B cell (primary cell): ENCODE measurements around the gene IRF2BP1. TPM values are rescaled to one million over a fixed set of nuclear protein-coding genes. Genes with fewer than 3 reads are reported as not detected.

Experiments
- ATAC-seq: fragments of 200-7000 bp; cut with Tn5 transposase; one replicate; pipeline ENCODE4 v1.10.0; 2021; ENCODE audit warnings: low read depth, mild to moderate bottlenecking, moderate number of reproducible peaks, moderate library complexity
- CTCF ChIA-PET: fragments of 350-600 bp; sonication (Branson Sonifier 250); formaldehyde crosslinking; loops from one replicate; lab custom pipeline; 2021; ENCODE audit warnings: antibody characterized with exemption, inconsistent platforms; lab: Charles Lee
- POLR2A ChIA-PET: fragments of 350-600 bp; sonication (Branson Sonifier 250); formaldehyde crosslinking; loops from one replicate; lab custom pipeline; 2021; ENCODE audit warnings: antibody characterized with exemption; lab: Charles Lee
- DNase-seq: peaks from one replicate; pipeline ENCODE4 v3.0.0; 2013
- H2AFZ ChIP-seq: 2 replicates; pipeline ENCODE4 v1.6.1; 2012; ENCODE audit warnings: mild to moderate bottlenecking, low read depth, low read length; ENCODE audit not compliant: insufficient read depth, poor library complexity, severe bottlenecking
- H3K27ac ChIP-seq, 2 donors: 1 replicate in 1 of 2; 2 replicates in 1 of 2; pipeline ENCODE4 v1.5.1; 2012 to 2013; ENCODE audit warnings: low read length in 2 of 2, mild to moderate bottlenecking in 2 of 2, moderate library complexity in 1 of 2
- H3K27me3 ChIP-seq, 4 experiments: fragments of 200-600 bp in 1 of 4; sonication (generic) in 1 of 4; replicated peaks in 1 of 4; 1 replicate in 2 of 4; 2 replicates in 2 of 4; pipeline versions ENCODE4 v1.6.1 to v1.7.0; 2013 to 2016; ENCODE audit warnings: low read length in 3 of 4, mild to moderate bottlenecking in 2 of 4, mixed read lengths in 1 of 4, moderate library complexity in 1 of 4; ENCODE audit not compliant: insufficient read depth in 4 of 4, control insufficient read depth in 3 of 4; ENCODE audit errors: control extremely low read depth in 1 of 4
- H3K36me3 ChIP-seq, 2 experiments: replicated peaks in 1 of 2; 1 replicate in 1 of 2; 2 replicates in 1 of 2; pipeline versions ENCODE4 v1.6.1 to v1.7.1; 2013; ENCODE audit warnings: low read length in 1 of 2; ENCODE audit not compliant: insufficient read depth in 2 of 2, control insufficient read depth in 1 of 2; ENCODE audit errors: control extremely low read depth in 1 of 2, extremely low read depth in 1 of 2
- H3K4me1 ChIP-seq, 2 donors: fragments of 200-600 bp in 1 of 2; sonication (generic) in 1 of 2; 1 replicate in 1 of 2; 2 replicates in 1 of 2; pipeline versions ENCODE4 v1.5.1 to v1.6.1; 2013 to 2017; ENCODE audit warnings: low read length in 2 of 2; ENCODE audit not compliant: control insufficient read depth in 2 of 2, insufficient read depth in 2 of 2
- H3K4me2 ChIP-seq: replicated peaks from 2 replicates; pipeline ENCODE3; 2012; ENCODE audit warnings: mild to moderate bottlenecking, low read depth, low read length; ENCODE audit not compliant: poor library complexity, severe bottlenecking
- H3K4me3 ChIP-seq, 5 experiments: fragments of 200-600 bp in 1 of 5; sonication (generic) in 1 of 5; 1 replicate in 3 of 5; 2 replicates in 2 of 5; pipeline versions ENCODE4 v1.5.1 to v1.7.0; 2011 to 2016; ENCODE audit warnings: low read length in 4 of 5, mild to moderate bottlenecking in 4 of 5, low read depth in 2 of 5, control low read depth in 1 of 5, moderate library complexity in 1 of 5; ENCODE audit not compliant: insufficient read depth in 1 of 5; ENCODE audit errors: control extremely low read depth in 1 of 5, extremely low read depth in 1 of 5
- H3K79me2 ChIP-seq: fragments of 200-600 bp; sonication (generic); one replicate; pipeline ENCODE4 v1.6.0; 2016; ENCODE audit warnings: low read length; ENCODE audit not compliant: control insufficient read depth, insufficient read depth
- H3K9ac ChIP-seq: fragments of 200-600 bp; sonication (generic); 2 replicates; pipeline ENCODE4 v1.6.1; 2017; ENCODE audit warnings: mild to moderate bottlenecking, low read length, moderate library complexity
- H3K9me3 ChIP-seq, 3 donors: one replicate each; pipeline versions ENCODE4 v1.6.1 to v1.7.1; 2013; ENCODE audit warnings: low read length in 2 of 3; ENCODE audit not compliant: control insufficient read depth in 2 of 3, insufficient read depth in 1 of 3; ENCODE audit errors: control extremely low read depth in 1 of 3
- H4K20me1 ChIP-seq: 2 replicates; pipeline ENCODE4 v1.6.0; 2012; ENCODE audit warnings: mild to moderate bottlenecking, low read length; ENCODE audit not compliant: insufficient read depth, control insufficient read depth, poor library complexity, severe bottlenecking
- H3K27ac Mint-ChIP-seq: one replicate; pipeline ENCODE4 v1.8.0; 2021; ENCODE audit warnings: mixed read lengths
- H3K27me3 Mint-ChIP-seq: one replicate; pipeline ENCODE4 v1.8.0; 2021; ENCODE audit warnings: mixed read lengths
- H3K4me1 Mint-ChIP-seq: one replicate; pipeline ENCODE4 v1.8.0; 2021; ENCODE audit warnings: mixed read lengths
- H3K4me3 Mint-ChIP-seq: one replicate; pipeline ENCODE4 v1.8.0; 2021; ENCODE audit warnings: mixed read lengths
- H3K9me3 Mint-ChIP-seq: one replicate; pipeline ENCODE4 v1.8.0; 2022; ENCODE audit warnings: mixed read lengths; ENCODE audit not compliant: insufficient read depth
- CTCF ChIP-seq: fragments of 200-600 bp; IDR thresholded peaks from one replicate; pipeline ENCODE4 v1.8.0; 2022; ENCODE audit warnings: antibody characterized with exemption, mild to moderate bottlenecking
- EZH2 ChIP-seq: IDR thresholded peaks from 2 replicates; pipeline ENCODE4 v1.6.1; 2012; ENCODE audit warnings: borderline replicate concordance, low read depth, mild to moderate bottlenecking, moderate library complexity, low read length; ENCODE audit not compliant: insufficient read depth, poor library complexity, severe bottlenecking
- WGBS: methylation state at CpG from one replicate; pipeline ENCODE4 v1.1.5; 2013; ENCODE audit warnings: missing lambda C conversion rate; ENCODE audit not compliant: insufficient coverage; 5-methylcytosine and 5-hydroxymethylcytosine counted together
- intact Hi-C: fragments of 100-400 bp; cut with micrococcal nuclease; formaldehyde crosslinking; loops from one replicate; pipeline ENCODE4 v1.10.0; 2022
- polyA plus RNA-seq: library from polyadenylated mRNA; depleted of rRNA; stranded (reverse); fragments of >200 nt; gene quantifications from 2 replicates; pipeline ENCODE4 v1.2.3, GENCODE V29; 2012
- total RNA-seq, 2 donors: library from RNA; stranded (reverse); fragments of 120-200 nt in 1 of 2; gene quantifications; 1 replicate in 1 of 2; 2 replicates in 1 of 2; pipeline versions ENCODE4 v1.2.3 to v1.2.4, GENCODE V29; 2013 to 2022

Gene IRF2BP1
- total and polyA plus RNA-seq, 2 donors (not counting 1 experiment from before 2014, with no cell fraction given): 14.9 to 33.9 TPM

GRCh38 chr19:45901432-45901911, 15.5 kb upstream of the IRF2BP1 start:
- H3K9me3 Mint-ChIP-seq: no peaks in the 10 kb centered on the region
- H3K27ac Mint-ChIP-seq: no peak overlapping the region

More at GRCh38 chr19:45901432-45901911, 15.5 kb upstream of the IRF2BP1 start:
- 23% methylated on average over 65 of the region's 69 CpGs for WGBS
- Histone ChIP-seq H3K4me1 (peaks cover 23 to 33% of the 10 kb centered on the region in 2 donors), H3K9ac (peak overlapping the region; percentile 73), H3K4me3 (peak overlapping the region in 3 of 5 experiments; percentile 74 to 88 (median 76)), H4K20me1 (no peaks in the 10 kb centered on the region), H2AFZ (peak overlapping the region; percentile 82), H3K9me3 (no peaks in the 10 kb centered on the region), H3K27me3 (no peaks in the 10 kb centered on the region), H3K4me2 (peak overlapping the region; percentile 89), H3K36me3 (peaks cover 3 to 9% of the 10 kb centered on the region in 2 experiments), H3K27ac (no peak overlapping the region), H3K79me2 (peaks cover 20% of the 10 kb centered on the region)
- Mint-ChIP-seq H3K4me3 (peak overlapping the region; percentile 68), H3K4me1 (peaks cover 35% of the 10 kb centered on the region), H3K27me3 (no peaks in the 10 kb centered on the region)
- no peak for TF ChIP-seq EZH2
- TF ChIP-seq CTCF: no peak
- ATAC-seq (no peak), DNase-seq (peak; percentile 64)
- ChIA-PET POLR2A (interaction anchor here (2.9 kb wide), 1 partner anchor 16 kb away, joined by 33 read pairs; the partner anchor contains the start of gene IRF2BP1), CTCF (interaction anchor here (0.8 to 2.7 kb wide), 2 partner anchors 16 to 37 kb away, joined by 3 to 15 read pairs; partner anchors contain the start of genes FOXA3 and SYMPK)
- intact Hi-C loops: no loop called here
